Activated CD4-positive, alpha-beta memory T cell treated with anti-CD3 and anti-CD28 coated beads, Interleukin-2, amount 10 ng/mL, durations not matched to agents 7 days and 5 days (primary cell): ENCODE results near the gene AKR1E2. TPM values are rescaled to one million over a fixed set of nuclear protein-coding genes. Genes with fewer than 3 reads are reported as not detected.
A peak's percentile ranks its signal among the peaks of the same experiment; 100 is the strongest.

Experiments
- CTCF ChIA-PET: fragments of 350-600 bp; sonication (Branson Sonifier 250); formaldehyde crosslinking; loops from one replicate; lab custom pipeline; 2021; ENCODE audit warnings: antibody characterized with exemption, inconsistent platforms; lab: Charles Lee
- POLR2A ChIA-PET: fragments of 350-600 bp; sonication (Branson Sonifier 250); formaldehyde crosslinking; loops from one replicate; lab custom pipeline; 2021; ENCODE audit warnings: antibody characterized with exemption; lab: Charles Lee
- DNase-seq: peaks from one replicate; pipeline ENCODE4 v3.0.0-alpha.2; 2020
- H3K27ac Mint-ChIP-seq: one replicate; pipeline ENCODE4 v1.8.0; 2021; ENCODE audit warnings: mild to moderate bottlenecking, mixed read lengths
- H3K27me3 Mint-ChIP-seq: one replicate; pipeline ENCODE4 v1.8.0; 2021; ENCODE audit warnings: mixed read lengths
- H3K36me3 Mint-ChIP-seq: one replicate; pipeline ENCODE4 v1.8.0; 2021; ENCODE audit warnings: low read depth, mixed read lengths
- H3K4me1 Mint-ChIP-seq: one replicate; pipeline ENCODE4 v1.8.0; 2021; ENCODE audit warnings: mixed read lengths
- H3K4me3 Mint-ChIP-seq: one replicate; pipeline ENCODE4 v1.8.0; 2021; ENCODE audit warnings: mild to moderate bottlenecking, mixed read lengths
- H3K9me3 Mint-ChIP-seq: one replicate; pipeline ENCODE4 v1.8.0; 2021; ENCODE audit warnings: mixed read lengths
- total RNA-seq, 2 experiments: library from RNA; stranded (reverse); gene quantifications; one replicate each; pipeline ENCODE4 v1.2.3, GENCODE V29; 2021

AKR1E2 gene
- total RNA-seq, 2 experiments from 2014 or later, result 4.0 to 4.8 TPM

GRCh38 chr10:4836416-4836969 lies 10.5 kb downstream of the AKR1E2 start:
- POLR2A ChIA-PET, result interaction anchor here (0.7 to 3.5 kb wide), 2 partner anchors 10 to 455 kb away, joined by 4 to 17 read pairs; partner anchors contain the start of gene AKR1E2

GRCh38 chr10:4837551-4837950 lies 11.5 kb downstream of the AKR1E2 start:
- H3K4me1 Mint-ChIP-seq, result peaks cover 25% of the 10 kb centered on the region
- ChIA-PET CTCF (interaction anchor here (1.1 to 4.4 kb wide), 3 partner anchors 12 to 596 kb away, joined by 3 to 38 read pairs (median 18); no protein-coding TSS in a partner anchor), POLR2A (interaction anchor here (3.5 kb wide), 1 partner anchor 11 kb away, joined by 17 read pairs; the partner anchor contains the start of gene AKR1E2)
- H3K27ac Mint-ChIP-seq, result no peak overlapping the region
- peaks cover 6% of the 10 kb centered on the region for H3K36me3 Mint-ChIP-seq
- H3K27me3 Mint-ChIP-seq, result no peaks in the 10 kb centered on the region
- DNase-seq, result no peak
- no peaks in the 10 kb centered on the region for H3K9me3 Mint-ChIP-seq
- H3K4me3 Mint-ChIP-seq, result no peak overlapping the region

More at GRCh38 chr10:4836416-4836969, 10.5 kb downstream of the AKR1E2 start:
- H3K4me1 Mint-ChIP-seq, result peaks cover 25% of the 10 kb centered on the region
- CTCF ChIA-PET, result interaction anchor here (1.2 to 4.4 kb wide), 4 partner anchors 13 to 22 kb away, joined by 4 to 38 read pairs (median 12); no protein-coding TSS in a partner anchor
- H3K9me3 Mint-ChIP-seq, result no peaks in the 10 kb centered on the region
- H3K27ac Mint-ChIP-seq, result peak overlapping the region; percentile 65
- DNase-seq, result no peak
- peaks cover 10% of the 10 kb centered on the region for H3K36me3 Mint-ChIP-seq
- no peak overlapping the region for H3K4me3 Mint-ChIP-seq
- peaks cover 2% of the 10 kb centered on the region for H3K27me3 Mint-ChIP-seq

- Mint-ChIP-seq H3K4me1 (peaks cover 25% of the 10 kb centered on the region), H3K27ac (no peak overlapping the region), H3K36me3 (peaks cover 6% of the 10 kb centered on the region), H3K9me3 (no peaks in the 10 kb centered on the region), H3K27me3 (no peaks in the 10 kb centered on the region), H3K4me3 (no peak overlapping the region)
- no peak for DNase-seq
- CTCF ChIA-PET, result interaction anchor here (3.2 to 4.4 kb wide), 2 partner anchors 10 to 24 kb away, joined by 18 to 38 read pairs; no protein-coding TSS in a partner anchor
- POLR2A ChIA-PET, result interaction anchor here (1.2 to 3.5 kb wide), 2 partner anchors 12 to 608 kb away, joined by 3 to 17 read pairs; partner anchors contain the start of gene AKR1E2
Observed at GRCh38 chr10:4838743-4839142, 12.7 kb downstream of the AKR1E2 start.

- POLR2A ChIA-PET, result interaction anchor here (1.2 kb wide), 1 partner anchor 607 kb away, joined by 3 read pairs; no protein-coding TSS in a partner anchor
Observed at GRCh38 chr10:4839353-4839752, 13.3 kb downstream of the AKR1E2 start.

GRCh38 chr10:4840151-4840550 lies 14.1 kb downstream of the AKR1E2 start:
- DNase-seq, result no peak
- peaks cover 18% of the 10 kb centered on the region for H3K4me1 Mint-ChIP-seq
- H3K36me3 Mint-ChIP-seq, result peaks cover 6% of the 10 kb centered on the region
- no peaks in the 10 kb centered on the region for H3K27me3 Mint-ChIP-seq
- no peaks in the 10 kb centered on the region for H3K9me3 Mint-ChIP-seq
- H3K27ac Mint-ChIP-seq, result no peak overlapping the region
- POLR2A ChIA-PET, result interaction anchor here (1.2 kb wide), 1 partner anchor 606 kb away, joined by 3 read pairs; no protein-coding TSS in a partner anchor
- CTCF ChIA-PET, result interaction anchor here (1.3 kb wide), 1 partner anchor 9 kb away, joined by 6 read pairs; no protein-coding TSS in a partner anchor
- no peak overlapping the region for H3K4me3 Mint-ChIP-seq

More at GRCh38 chr10:4839353-4839752, 13.3 kb downstream of the AKR1E2 start:
- DNase-seq, result no peak
- peaks cover 25% of the 10 kb centered on the region for H3K4me1 Mint-ChIP-seq
- peaks cover 6% of the 10 kb centered on the region for H3K36me3 Mint-ChIP-seq
- no peaks in the 10 kb centered on the region for H3K9me3 Mint-ChIP-seq
- H3K27ac Mint-ChIP-seq, result no peak overlapping the region
- no peaks in the 10 kb centered on the region for H3K27me3 Mint-ChIP-seq
- no peak overlapping the region for H3K4me3 Mint-ChIP-seq
- CTCF ChIA-PET, result interaction anchor here (1.3 to 4.4 kb wide), 3 partner anchors 10 to 24 kb away, joined by 6 to 38 read pairs (median 18); no protein-coding TSS in a partner anchor

GRCh38 chr10:4843525-4844180 lies 17.6 kb downstream of the AKR1E2 start:
- H3K27ac Mint-ChIP-seq, result no peak overlapping the region
- no peaks in the 10 kb centered on the region for H3K27me3 Mint-ChIP-seq
- no peaks in the 10 kb centered on the region for H3K9me3 Mint-ChIP-seq
- H3K4me3 Mint-ChIP-seq, result no peak overlapping the region
- CTCF ChIA-PET, result interaction anchor here (1.4 kb wide), 1 partner anchor 29 kb away, joined by 3 read pairs; no protein-coding TSS in a partner anchor
- no peaks in the 10 kb centered on the region for H3K36me3 Mint-ChIP-seq
- POLR2A ChIA-PET, result no interaction called here
- no peak for DNase-seq
- no peaks in the 10 kb centered on the region for H3K4me1 Mint-ChIP-seq

- H3K4me1 Mint-ChIP-seq, result peaks cover 9% of the 10 kb centered on the region
- no peaks in the 10 kb centered on the region for H3K9me3 Mint-ChIP-seq
- no peak overlapping the region for H3K27ac Mint-ChIP-seq
- ChIA-PET POLR2A (no interaction called here), CTCF (no interaction called here)
- H3K27me3 Mint-ChIP-seq, result no peaks in the 10 kb centered on the region
- no peaks in the 10 kb centered on the region for H3K36me3 Mint-ChIP-seq
- no peak overlapping the region for H3K4me3 Mint-ChIP-seq
- DNase-seq, result no peak
Observed at GRCh38 chr10:4844864-4845263, 18.9 kb downstream of the AKR1E2 start.

GRCh38 chr10:4845766-4846165 lies 19.8 kb downstream of the AKR1E2 start:
- DNase-seq, result no peak
- CTCF ChIA-PET, result no interaction called here
- POLR2A ChIA-PET, result no interaction called here
- Mint-ChIP-seq H3K27me3 (no peaks in the 10 kb centered on the region), H3K4me1 (peaks cover 11% of the 10 kb centered on the region), H3K36me3 (no peaks in the 10 kb centered on the region), H3K4me3 (no peak overlapping the region), H3K9me3 (no peaks in the 10 kb centered on the region), H3K27ac (no peak overlapping the region)

- Mint-ChIP-seq H3K9me3 (no peaks in the 10 kb centered on the region), H3K27me3 (no peaks in the 10 kb centered on the region), H3K36me3 (no peaks in the 10 kb centered on the region), H3K4me1 (peaks cover 11% of the 10 kb centered on the region), H3K4me3 (no peak overlapping the region), H3K27ac (no peak overlapping the region)
- POLR2A ChIA-PET, result no interaction called here
- CTCF ChIA-PET, result interaction anchor here (5.5 kb wide), 1 partner anchor 33 kb away, joined by 53 read pairs; no protein-coding TSS in a partner anchor
- DNase-seq, result no peak
Observed at GRCh38 chr10:4846775-4847174, 20.8 kb downstream of the AKR1E2 start.

GRCh38 chr10:4847561-4848355 lies 21.8 kb downstream of the AKR1E2 start:
- CTCF ChIA-PET, result interaction anchor here (0.6 to 5.5 kb wide), 15 partner anchors 8 to 1037 kb away, joined by 3 to 53 read pairs (median 4); partner anchors contain the start of gene TUBAL3
- no peaks in the 10 kb centered on the region for H3K9me3 Mint-ChIP-seq
- no peak overlapping the region for H3K4me3 Mint-ChIP-seq
- peaks cover 11% of the 10 kb centered on the region for H3K4me1 Mint-ChIP-seq
- no peaks in the 10 kb centered on the region for H3K36me3 Mint-ChIP-seq
- POLR2A ChIA-PET, result no interaction called here
- H3K27me3 Mint-ChIP-seq, result no peaks in the 10 kb centered on the region
- no peak overlapping the region for H3K27ac Mint-ChIP-seq
- DNase-seq, result no peak

- CTCF ChIA-PET, result interaction anchor here (0.6 to 5.5 kb wide), 22 partner anchors 8 to 1036 kb away, joined by 3 to 53 read pairs (median 8); partner anchors contain the start of genes AKR1E2 and TUBAL3
- H3K27ac Mint-ChIP-seq, result no peak overlapping the region
- H3K9me3 Mint-ChIP-seq, result no peaks in the 10 kb centered on the region
- H3K4me1 Mint-ChIP-seq, result peaks cover 11% of the 10 kb centered on the region
- no peak for DNase-seq
- H3K4me3 Mint-ChIP-seq, result no peak overlapping the region
- no peaks in the 10 kb centered on the region for H3K36me3 Mint-ChIP-seq
- POLR2A ChIA-PET, result no interaction called here
- H3K27me3 Mint-ChIP-seq, result no peaks in the 10 kb centered on the region
Observed at GRCh38 chr10:4848356-4849041, 22.5 kb downstream of the AKR1E2 start.

- H3K27me3 Mint-ChIP-seq, result no peaks in the 10 kb centered on the region
- ChIA-PET CTCF (interaction anchor here (0.6 to 5.5 kb wide), 41 partner anchors 9 to 780 kb away, joined by 3 to 53 read pairs (median 5); partner anchors contain the start of genes AKR1E2 and TUBAL3), POLR2A (interaction anchor here (0.7 to 1.1 kb wide), 3 partner anchors 436 to 779 kb away, joined by 3 read pairs; no protein-coding TSS in a partner anchor)
- DNase-seq, result no peak
- no peaks in the 10 kb centered on the region for H3K36me3 Mint-ChIP-seq
- H3K4me1 Mint-ChIP-seq, result peaks cover 11% of the 10 kb centered on the region
- H3K4me3 Mint-ChIP-seq, result no peak overlapping the region
- no peaks in the 10 kb centered on the region for H3K9me3 Mint-ChIP-seq
- H3K27ac Mint-ChIP-seq, result no peak overlapping the region
Observed at GRCh38 chr10:4849042-4849402, 23.0 kb downstream of the AKR1E2 start.
